HL-60/S4 treated with retinoic acid at 250 ng/mL for 4 days and 3 days (cell line): ENCODE data around the gene TAF4B.

Experiments
- in situ Hi-C: fragments of 300-500 bp; cut with MboI; formaldehyde crosslinking; loops from 2 replicates; pipeline ENCODE4 v1.7.0; 2022; ENCODE audit warnings: low sequenced_read_pairs

TAF4B gene

GRCh38 chr18:26304511-26304910, 78.3 kb downstream of the TAF4B start:
- in situ Hi-C loops: no loop called here

- in situ Hi-C loops: no loop called here
Observed at GRCh38 chr18:26307161-26307773, 81.0 kb downstream of the TAF4B start.

GRCh38 chr18:26309281-26309680, 83.0 kb downstream of the TAF4B start:
- in situ Hi-C loops: no loop called here

GRCh38 chr18:26312199-26312598, 86.0 kb downstream of the TAF4B start:
- in situ Hi-C loops: no loop called here

- in situ Hi-C loops: no loop called here
Observed at GRCh38 chr18:26317398-26317797, 91.2 kb downstream of the TAF4B start.

- in situ Hi-C loops: no loop called here
Observed at GRCh38 chr18:26320686-26321085, 94.4 kb downstream of the TAF4B start.

- in situ Hi-C loops: no loop called here
Observed at GRCh38 chr18:26322890-26323653, 96.8 kb downstream of the TAF4B start.

GRCh38 chr18:26325771-26326170, 99.5 kb downstream of the TAF4B start:
- in situ Hi-C loops: no loop called here

GRCh38 chr18:26327062-26327461, 100.8 kb downstream of the TAF4B start:
- in situ Hi-C loops: no loop called here

- in situ Hi-C loops: no loop called here
Observed at GRCh38 chr18:26332991-26333390, 106.7 kb downstream of the TAF4B start.

GRCh38 chr18:26335156-26335555, 108.9 kb downstream of the TAF4B start:
- in situ Hi-C loops: no loop called here

- in situ Hi-C loops: no loop called here
Observed at GRCh38 chr18:26335571-26336487, 109.6 kb downstream of the TAF4B start.

GRCh38 chr18:26336572-26336971, 110.3 kb downstream of the TAF4B start:
- in situ Hi-C loops: no loop called here

GRCh38 chr18:26342646-26343045, 116.4 kb downstream of the TAF4B start:
- in situ Hi-C loops: no loop called here

GRCh38 chr18:26350961-26351360, 124.7 kb downstream of the TAF4B start:
- in situ Hi-C loops: no loop called here

- in situ Hi-C loops: no loop called here
Observed at GRCh38 chr18:26356045-26356785, 130.0 kb downstream of the TAF4B start.

- in situ Hi-C loops: no loop called here
Observed at GRCh38 chr18:26357960-26358359, 131.7 kb downstream of the TAF4B start.

- in situ Hi-C loops: no loop called here
Observed at GRCh38 chr18:26362021-26362420, 135.8 kb downstream of the TAF4B start.

GRCh38 chr18:26367425-26367824, 141.2 kb downstream of the TAF4B start:
- in situ Hi-C loops: no loop called here

GRCh38 chr18:26370037-26370436, 143.8 kb downstream of the TAF4B start:
- in situ Hi-C loops: no loop called here

GRCh38 chr18:26376105-26376504, 149.9 kb downstream of the TAF4B start:
- in situ Hi-C loops: no loop called here
